ENCODE measurements around the gene SEMA3A.

SEMA3A gene

DNA sequence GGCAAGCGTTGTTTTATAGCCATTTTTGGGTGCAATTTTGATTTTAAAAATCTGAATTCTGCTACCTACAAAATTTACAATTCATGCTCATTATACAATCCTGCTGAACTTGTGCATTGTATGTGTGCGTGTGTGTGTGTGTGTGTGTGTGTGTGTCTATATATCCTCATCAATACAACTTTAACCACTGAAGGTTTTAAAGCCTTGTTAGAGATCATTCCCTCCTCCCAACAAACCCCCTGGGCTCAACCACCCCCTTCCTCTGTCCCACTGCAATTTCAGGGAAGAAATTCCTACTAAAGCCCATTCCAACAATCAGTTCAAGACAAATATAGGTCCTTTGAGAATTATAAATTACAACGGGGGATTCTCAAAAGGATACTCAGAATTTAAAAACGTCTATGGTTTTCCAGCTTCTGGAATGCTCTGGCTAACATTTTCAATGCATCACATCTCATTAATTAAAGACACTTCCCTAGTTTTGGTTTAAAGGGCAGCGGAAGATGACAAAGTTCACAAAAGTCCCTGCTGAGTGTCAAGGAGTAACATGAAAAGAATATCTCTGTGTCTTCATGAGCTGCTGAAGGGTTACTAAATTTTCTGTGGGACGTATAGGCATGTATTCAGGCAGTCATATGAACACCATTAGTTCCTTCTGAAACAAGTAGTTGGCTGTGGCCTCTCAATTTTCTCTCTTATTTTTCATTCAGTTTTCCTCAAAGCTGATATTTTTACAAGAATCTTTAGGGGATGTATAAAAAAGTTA is 889 bp upstream of the SEMA3A start:
- DNase-seq: no peak

DNA sequence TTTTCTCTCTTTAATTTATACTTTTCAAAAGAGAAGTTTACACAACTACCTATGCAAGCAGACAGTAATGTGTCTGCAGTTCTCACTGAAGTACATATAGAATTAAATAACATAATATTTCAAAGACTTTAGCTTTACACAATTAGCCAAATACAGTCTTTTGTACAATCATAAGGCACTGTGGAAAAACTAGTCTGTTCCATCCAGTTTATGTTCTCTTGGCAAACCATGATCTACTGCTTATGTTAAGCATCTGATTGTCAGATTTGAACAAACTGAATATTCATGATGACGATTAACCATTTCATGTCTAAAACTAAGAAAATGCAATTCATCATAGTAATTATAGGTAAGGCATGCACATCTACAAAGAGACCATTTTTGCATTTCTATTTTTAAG is 842 bp downstream of the SEMA3A start:
- DNase-seq: no peak

DNA sequence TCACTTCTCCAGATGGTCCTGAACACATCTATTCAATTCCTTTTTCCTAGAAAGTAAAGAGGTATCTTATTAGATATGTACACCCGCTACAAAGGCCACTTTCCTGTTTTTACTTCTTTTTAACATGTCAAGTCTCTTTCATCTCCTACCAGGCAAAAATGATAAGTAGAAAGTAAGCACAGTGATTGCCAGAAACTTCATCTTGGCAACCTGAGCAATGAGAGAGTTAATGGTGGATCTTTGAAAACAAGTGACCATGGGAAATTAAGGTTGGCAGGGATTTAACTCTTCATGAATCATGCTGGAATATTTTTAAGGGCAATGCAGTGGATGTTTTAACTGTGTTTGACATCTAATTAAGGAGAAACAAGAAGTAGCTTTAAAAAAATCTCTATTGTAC is 2.7 kb downstream of the SEMA3A start:
- DNase-seq: no peak

DNA sequence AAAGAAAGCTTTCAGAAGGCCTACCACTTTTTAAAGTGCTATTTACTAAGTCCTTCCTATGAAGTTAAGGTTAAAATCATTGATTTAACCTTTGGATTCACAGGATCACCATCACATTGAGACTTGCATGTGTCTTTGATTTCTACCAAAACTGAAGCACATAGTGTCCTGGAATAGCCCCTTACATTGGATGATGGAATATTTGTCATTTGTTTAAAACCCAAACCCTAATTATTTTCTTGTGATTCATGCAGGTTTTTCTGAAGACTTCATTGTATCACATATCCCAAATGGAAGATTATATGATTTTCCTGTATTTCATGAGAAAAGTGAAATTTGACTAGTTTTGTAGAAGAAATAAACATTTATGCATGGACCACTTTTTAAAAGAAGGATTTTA is 3.3 kb downstream of the SEMA3A start:
- DNase-seq: no peak

DNA sequence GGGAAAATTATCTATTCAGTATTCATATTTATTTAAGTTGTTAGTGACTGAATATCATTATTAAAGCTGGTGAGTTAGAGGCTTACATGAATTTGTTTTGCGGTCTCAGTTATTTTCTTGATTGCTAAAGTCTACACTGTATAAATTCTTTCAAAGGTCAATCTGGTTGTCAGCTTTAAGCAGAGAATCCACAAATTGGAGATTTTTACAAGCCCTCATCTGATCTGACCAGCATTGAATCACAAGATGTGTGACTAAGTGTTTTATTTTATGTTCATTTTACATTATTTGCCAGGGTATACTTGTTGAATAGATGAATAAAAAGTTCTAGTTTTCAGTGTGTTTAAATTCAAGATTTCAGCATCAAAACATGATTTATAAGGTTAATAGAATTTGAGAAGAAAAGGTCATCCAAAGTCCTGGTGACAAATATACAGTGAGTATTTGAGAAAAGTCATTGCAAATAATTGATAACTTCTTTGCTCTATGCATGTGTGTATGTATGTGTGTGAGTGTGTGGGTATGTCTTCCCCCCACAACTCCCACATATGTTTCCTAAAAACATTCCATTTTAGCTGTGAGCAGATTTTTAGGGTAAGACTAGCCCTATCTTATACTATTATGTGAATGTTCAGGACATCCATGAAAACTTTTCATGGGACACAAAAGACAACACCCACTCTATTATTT is 4.4 kb downstream of the SEMA3A start:
- no peak for DNase-seq

DNA sequence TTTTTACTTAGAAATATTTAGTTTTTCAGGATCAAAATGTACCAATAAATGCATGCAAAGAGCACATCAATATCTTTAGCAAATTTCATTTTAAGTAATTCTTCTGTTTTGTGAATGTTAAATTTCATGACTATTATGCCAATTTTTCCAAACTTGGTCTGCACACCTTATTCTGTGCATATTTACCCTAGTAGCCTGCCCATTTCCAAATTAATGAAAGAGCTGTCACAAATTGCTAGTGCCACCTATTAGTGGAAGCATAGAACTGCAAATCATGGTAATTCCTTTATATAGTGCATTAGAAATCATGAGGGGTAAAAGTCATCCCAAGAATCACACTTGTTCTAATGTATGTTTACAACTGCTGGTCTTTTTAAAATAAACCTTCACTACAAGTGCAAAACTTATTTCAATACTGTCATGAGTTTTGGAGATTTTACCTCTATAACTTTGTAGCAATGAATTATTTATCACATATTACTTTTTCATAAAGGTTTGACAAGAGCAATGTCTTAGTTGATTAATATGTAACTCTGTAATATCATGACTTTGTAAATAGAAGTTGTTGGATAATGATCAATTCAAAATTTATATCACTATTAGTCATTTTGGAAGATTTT is 5.7 kb downstream of the SEMA3A start:
- peak; percentile 24 for DNase-seq

DNA sequence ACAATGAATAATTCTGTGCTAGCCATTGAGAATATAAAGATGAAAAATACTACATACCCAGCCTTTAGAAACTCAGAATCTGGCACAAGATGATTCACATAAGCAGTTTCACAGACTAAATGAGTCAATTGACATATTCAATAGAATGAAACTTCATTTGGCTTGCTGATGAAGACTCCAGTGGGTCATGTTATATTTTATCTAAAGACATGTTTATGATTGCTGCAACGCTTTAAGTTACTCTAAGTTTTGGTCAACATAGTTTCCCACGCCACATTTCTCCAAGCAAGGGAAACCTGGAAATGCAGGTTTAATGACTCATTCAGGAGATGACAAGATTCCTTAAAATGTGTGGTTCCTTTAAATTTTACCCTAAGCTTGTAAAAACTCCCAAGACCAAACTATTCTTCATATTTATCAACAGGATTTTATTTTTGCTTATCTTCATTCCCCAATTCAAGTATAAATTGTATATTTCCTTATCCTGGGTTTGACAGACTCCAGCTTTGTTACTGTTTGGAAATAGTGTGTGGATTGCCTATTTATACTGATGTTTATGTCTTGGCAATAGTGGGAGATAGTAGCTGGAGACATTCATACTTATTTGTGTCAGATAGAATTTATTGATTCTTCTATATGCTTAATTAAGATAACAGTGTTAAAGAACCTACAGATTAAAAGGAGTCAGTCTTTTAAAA is 6.6 kb downstream of the SEMA3A start:
- DNase-seq: no peak

DNA sequence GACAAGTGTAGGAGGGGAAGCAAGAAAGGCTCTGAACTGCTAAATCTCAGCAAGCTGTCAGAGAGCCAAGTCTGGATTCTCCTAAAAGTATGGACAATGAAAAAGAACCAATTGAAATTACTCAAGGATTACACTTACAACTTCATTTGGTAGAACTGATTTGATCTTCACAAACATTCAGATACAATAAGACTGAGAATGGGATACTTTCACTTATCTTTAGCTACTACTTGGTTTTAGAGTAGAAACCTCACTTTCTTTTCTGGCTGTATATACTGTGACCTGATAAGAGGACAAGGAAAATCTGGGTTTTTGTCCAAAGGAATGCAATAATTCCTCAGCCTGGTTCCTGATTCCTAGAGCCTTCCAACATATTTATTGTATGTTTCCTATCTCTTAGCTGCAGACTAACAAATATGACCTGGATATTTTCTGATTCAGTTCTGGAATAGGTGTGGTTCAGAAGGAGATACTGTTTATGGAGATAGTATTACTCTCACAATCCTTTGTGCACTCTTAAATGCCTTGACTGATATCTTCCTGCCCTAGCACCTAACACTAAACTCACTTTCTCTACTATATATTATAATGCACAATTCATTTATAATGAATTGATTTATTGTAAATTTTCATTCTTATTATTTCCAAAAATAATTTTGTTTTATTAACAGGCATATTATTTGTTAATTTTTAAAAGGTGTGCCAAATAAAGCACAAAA is 7.3 kb downstream of the SEMA3A start:
- DNase-seq: no peak

DNA sequence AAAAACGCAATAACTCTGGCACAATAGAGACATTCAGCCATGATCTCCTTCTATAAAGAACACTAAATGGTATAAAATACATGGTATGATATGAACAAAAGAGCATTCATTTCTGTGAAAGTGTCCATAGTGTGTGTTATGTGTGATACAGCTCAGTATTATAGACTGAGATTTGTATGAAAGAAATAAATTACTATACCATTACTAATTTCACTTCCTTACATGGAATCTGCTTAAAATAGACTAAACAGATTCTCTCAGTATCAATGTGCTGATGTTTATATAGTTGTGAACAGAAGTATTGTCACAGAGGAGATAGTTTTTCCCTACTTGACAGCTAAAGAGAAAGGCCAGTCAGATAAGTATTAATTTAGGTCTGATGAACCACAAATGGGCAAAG is 10.8 kb downstream of the SEMA3A start:
- no peak for DNase-seq

DNA sequence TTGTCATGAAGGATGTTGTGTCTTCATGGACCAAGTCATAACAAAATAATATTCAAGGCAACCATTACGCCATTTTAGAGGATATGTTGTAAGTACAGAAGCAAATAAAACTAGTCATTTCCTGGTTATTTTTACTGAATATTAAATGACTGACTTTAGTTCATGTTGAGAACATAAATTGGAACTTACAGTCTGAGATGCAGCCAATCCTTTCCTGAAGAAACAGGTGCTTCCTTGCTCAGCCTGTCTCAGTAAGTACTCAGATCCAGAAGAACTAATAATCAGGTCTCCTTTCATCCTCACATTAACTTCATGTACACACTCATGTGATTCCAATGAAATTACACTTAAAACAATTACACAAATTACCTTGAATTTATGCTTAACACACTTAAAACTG is 12.3 kb downstream of the SEMA3A start:
- no peak for DNase-seq

DNA sequence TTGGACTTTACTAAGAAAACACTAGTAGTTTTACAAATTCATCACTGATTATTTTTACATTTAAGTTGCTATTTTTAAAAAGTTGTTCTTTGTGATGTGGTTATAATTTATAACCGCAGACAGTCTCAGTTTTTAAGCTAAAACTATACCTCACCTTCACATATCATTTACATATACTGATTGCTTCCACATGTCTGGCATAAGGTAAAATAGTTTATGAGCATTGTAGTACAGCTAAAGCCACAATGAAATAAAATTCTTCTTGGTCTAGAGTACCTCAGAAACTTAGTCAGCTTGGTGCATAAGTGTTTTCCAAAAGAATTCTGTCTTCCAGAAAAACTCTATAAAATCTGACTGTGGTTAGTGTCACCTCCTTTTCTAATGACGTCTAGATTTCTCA is 13.0 kb downstream of the SEMA3A start:
- no peak for DNase-seq

DNA sequence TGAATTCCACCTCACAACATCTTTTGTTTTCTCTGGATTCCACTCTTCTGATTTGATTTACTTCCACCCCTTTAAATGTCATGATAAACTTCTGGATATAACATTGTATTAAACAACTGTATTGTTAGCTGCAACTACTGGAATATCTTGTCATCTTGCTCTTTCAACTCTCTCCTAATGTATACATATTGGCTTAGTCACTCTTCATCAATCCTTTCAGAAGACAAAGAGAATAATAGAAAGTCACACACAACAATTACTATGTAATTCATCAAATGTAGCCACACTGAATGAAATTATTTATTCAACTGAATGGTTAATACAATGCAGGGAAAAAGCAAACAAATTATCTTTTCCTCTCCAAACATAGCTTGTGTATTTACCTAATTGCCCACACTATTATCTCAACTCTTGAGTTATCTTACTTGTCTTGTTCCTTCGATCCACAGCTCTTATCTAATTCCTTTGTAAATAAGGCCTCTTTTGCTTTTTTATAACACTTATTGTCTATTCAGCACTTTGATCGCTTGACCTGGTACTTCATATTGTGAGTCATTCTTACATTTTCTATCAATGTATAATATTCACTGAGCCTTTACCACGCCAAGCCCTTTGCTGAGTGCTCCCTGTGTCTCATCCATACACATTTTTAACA is 16.7 kb downstream of the SEMA3A start:
- peak; percentile 92 for DNase-seq

DNA sequence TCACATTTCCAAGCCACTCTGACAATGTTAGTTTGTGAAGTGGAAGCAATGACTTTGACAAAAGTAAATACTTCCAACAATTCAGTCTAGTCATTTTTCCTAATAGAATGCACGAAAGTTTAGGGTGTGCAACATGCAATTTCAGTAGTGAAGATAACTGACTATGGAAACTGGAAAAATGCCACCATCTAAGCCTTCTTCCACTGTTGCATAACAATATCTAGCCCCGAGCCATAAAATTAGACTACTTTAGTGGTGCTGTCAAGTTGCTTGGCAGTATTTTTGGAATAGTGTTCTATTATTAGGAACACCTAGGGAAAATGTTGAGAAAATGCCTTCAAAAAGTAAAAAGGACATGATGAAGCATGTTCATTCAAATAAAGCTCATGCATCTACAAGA is 17.9 kb downstream of the SEMA3A start:
- DNase-seq: no peak

DNA sequence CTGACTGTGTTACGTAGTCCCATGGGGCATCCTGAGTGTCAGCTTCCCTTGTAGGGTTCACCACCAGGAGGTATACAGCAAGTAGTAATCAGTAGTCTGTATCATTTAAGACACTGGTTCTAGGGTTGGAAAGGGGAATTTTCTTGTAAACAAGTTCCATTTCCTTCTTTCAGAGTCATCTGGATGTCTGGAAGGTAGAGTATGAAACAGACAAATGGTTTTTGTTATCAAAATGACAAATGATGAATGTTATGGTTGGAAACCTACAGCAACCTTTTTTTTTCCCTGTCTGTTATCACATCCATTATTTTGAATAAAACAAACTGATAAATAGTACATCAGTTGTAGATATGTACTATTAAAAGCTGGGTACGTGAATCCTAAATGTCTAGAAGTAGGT is 19.1 kb downstream of the SEMA3A start:
- no peak for DNase-seq

DNA sequence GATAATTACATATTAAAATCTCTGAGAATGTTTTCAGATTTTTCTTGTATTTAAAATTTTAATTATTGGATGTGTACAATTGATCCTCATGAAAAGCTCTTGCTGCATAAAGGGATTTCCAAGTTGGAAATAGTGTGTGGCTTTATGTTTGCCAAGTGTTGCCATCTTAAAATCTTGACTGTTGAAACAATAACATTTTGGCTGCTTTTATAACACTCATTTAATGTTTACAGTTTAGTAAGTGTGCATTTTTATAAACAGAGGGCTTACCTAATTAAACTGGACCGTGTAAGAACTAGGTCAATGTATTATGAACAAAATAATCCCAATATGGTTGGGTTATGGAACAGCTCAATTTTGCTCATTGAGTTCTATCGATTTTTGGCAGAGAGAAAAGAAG is 23.9 kb downstream of the SEMA3A start:
- DNase-seq: no peak

DNA sequence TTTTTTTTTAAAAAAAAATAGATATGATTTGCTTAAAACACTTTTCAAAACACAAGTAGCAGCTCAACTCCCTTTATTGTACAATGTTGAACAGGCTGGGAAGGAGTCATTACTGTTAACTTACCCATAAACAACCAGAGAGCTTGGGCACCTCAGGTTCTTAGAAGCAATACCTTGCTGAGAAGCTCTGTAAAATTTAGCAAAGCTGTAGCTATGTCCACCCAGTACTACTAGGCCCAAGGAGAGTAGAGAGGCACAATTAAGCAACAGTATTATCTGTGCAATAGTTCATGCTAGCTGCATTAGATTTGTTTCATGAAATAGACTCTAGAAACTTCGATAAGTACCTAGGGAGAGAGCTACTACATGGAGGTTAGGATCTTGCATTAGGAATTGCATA is 32.0 kb downstream of the SEMA3A start:
- DNase-seq: no peak

DNA sequence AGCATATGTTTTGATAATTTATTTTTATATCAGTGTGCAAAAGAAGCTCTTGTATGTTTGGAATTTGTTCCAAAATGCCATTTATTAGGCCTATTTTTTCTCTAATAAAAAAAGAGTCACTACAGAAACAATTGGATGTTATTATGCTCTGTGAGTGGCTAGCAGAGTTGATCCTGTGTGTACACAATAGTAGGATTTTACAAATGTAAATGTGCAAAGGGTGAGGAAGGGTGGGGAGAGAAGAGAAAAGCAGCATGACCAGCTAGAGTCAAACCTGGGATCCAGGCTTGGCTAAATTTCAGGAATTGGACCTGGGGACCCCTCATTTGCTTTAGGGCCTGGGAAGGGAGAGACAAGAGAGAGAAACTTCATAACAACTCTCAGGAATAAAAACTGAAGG is 32.5 kb downstream of the SEMA3A start:
- no peak for DNase-seq

DNA sequence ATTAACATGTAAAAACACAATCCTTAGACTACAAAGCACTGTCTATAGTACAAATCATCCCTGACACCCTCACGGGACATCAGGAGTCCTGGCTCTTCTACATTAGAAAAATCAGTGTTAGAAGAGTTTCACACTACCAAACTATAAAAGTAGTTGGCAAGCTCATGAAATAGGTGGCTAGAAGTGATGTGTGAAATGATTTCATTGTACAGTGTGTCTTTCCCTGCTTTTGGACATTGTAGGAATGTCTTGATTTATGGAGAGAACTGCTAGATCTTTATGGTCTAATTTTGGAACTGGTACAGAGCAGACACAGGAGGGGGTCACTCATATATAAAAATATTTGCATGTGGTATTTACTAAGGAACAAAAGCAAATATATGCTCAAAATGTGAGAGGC is 33.2 kb downstream of the SEMA3A start:
- no peak for DNase-seq

DNA sequence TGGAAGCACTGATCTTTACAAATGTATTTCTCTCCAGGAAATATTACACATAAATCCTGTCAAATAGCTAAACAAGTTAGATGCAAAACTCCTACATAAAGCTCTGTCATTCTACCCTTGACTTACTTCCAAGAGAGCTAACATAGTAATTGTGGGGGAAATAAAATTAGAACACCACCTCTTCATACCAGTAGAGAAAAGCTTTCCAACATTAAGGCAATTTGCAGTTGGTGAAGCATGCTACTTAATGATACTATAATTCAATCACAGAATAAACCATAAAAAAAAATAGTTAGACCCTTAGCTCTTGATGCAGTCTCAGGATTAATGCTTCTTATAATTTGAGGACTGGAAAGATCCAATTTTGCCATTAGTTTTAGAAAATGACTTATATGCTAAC is 35.2 kb downstream of the SEMA3A start:
- DNase-seq: no peak

DNA sequence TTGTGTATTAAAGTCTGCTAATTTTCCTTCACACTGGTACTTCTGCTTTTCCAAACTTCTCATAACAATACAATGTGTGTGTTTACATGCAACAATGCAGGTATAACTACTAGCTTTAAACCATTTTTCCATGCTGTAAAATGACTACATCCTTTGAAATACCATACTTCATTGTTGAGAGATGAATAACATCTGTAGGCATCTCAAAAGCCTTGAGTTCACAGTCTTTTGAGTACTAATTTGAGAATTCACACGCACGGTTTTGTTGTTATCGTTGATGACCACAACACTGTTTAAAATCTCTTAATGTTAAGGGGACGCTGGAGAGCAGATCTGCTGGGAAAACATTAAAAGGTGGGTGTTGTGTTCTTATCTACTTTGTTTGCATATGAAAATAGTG is 37.4 kb downstream of the SEMA3A start:
- DNase-seq: no peak

DNA sequence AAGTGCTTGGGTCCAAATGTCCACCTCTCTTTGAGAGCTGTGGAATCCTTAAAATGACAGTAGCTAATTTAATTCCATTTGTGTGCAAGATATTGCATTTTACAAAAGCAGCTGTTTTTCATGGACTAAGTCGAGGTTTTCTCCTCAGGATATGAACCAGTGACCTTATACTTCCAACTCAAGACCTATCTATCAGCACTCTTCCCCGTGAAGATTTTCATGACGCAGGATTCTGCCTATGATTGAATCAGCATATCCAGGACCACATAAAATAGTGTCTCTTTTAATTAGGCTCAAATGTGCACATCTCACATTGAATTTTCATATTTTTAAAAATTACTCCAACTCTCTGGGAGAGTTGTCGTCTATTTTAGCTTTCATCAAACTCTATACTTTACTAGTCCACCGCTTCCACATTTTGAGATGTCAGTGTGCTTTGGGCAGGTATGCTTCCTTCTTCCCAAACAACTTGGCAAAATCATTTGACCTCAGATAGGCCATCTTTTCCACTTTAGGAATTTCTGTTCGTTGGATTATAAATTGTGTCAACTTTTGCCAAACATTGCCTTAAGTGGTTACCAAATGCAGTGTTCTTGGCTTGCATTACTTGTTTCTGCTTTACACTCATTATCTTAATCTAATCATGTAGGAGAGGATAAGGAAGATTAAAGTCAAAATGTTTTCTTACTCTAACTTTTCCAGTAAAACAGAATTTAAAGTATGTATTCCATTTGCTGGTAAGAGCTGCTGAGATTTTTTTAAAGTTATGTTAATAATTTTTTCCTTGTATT is 39.4 kb downstream of the SEMA3A start:
- DNase-seq: no peak

DNA sequence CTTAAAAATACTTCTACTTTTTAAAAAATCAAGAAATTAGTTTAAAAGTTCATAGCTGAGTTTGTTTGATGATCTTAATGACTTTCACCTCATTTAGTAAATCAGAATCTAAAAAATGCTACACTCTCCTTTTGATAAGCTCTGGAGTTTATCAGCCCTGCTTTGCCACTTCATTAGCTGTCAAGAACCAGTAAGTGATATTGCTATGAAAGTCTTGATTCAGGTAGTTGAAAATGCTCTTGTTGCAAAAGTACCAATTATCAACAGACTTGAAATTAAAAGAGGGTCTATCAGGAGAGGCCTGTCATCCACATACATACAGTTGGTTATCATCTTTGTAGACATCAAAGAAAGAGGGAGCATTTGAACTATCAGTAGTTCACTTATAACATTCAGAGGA is 41.6 kb downstream of the SEMA3A start:
- no peak for DNase-seq

Data from COR-L47 (cell line).